Ishikawa (cell line): Measurements from ENCODE around the gene EHD4.

Experiments used
- CEBPB ChIP-seq: IDR thresholded peaks from 2 replicates; pipeline ENCODE4 v1.6.1; 2012
- CREB1 ChIP-seq: IDR thresholded peaks from 2 replicates; pipeline ENCODE4 v1.6.1; 2012; ENCODE audit warnings: low read depth
- EGR1 ChIP-seq: IDR thresholded peaks from 2 replicates; pipeline ENCODE4 v1.6.1; 2012
- EP300 ChIP-seq: IDR thresholded peaks from 2 replicates; pipeline ENCODE4 v1.6.1; 2012; ENCODE audit warnings: borderline replicate concordance
- FOXM1 ChIP-seq: IDR thresholded peaks from 2 replicates; pipeline ENCODE4 v1.6.1; 2012; ENCODE audit warnings: low read depth, borderline replicate concordance
- MAX ChIP-seq: IDR thresholded peaks from 2 replicates; pipeline ENCODE4 v1.6.1; 2012
- NFIC ChIP-seq: IDR thresholded peaks from 2 replicates; pipeline ENCODE4 v1.6.1; 2012
- RAD21 ChIP-seq: IDR thresholded peaks from 2 replicates; pipeline ENCODE4 v1.6.1; 2012; ENCODE audit warnings: low read depth
- REST ChIP-seq: IDR thresholded peaks from 2 replicates; pipeline ENCODE4 v1.6.1; 2012; ENCODE audit warnings: low read depth, mild to moderate bottlenecking
- TAF1 ChIP-seq: IDR thresholded peaks from 2 replicates; pipeline ENCODE4 v1.6.1; 2012; ENCODE audit warnings: low read depth, mild to moderate bottlenecking
- TCF12 ChIP-seq: IDR thresholded peaks from 2 replicates; pipeline ENCODE4 v1.6.1; 2012; ENCODE audit warnings: low read depth
- TEAD4 ChIP-seq: IDR thresholded peaks from 2 replicates; pipeline ENCODE4 v1.6.1; 2012
- YY1 ChIP-seq: IDR thresholded peaks from 2 replicates; pipeline ENCODE4 v1.6.1; 2012; ENCODE audit warnings: low read depth

GRCh38 chr15:41935566-41936020, 36.8 kb downstream of the EHD4 start:
- TF ChIP-seq REST (no peak), RAD21 (no peak), EP300 (no peak), YY1 (no peak), CREB1 (no peak), TAF1 (no peak), FOXM1 (no peak), MAX (no peak), EGR1 (no peak), NFIC (no peak), TCF12 (no peak), CEBPB (no peak), TEAD4 (no peak)
